ENCODE measurements around the gene ADGRD1.

The ADGRD1 gene

DNA sequence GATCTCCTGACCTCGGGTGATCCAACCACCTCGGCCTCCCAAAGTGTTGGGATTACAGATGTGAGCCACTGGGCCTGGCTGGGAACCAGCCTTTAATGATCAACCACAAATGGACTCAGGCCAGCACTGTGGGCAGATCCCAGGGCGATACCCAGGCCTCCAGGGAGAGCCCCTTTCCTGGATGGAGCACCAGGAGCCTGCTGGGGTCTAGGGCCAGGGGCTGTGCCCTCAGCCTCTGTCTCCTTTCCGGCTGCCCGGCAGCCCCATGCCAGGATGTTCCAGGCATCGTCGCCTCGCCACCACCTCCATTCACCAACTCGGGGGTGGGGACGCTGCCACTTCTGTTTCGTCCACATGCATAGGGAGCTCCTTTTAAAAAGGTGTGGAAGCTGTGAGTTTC, 2.3 kb downstream of the ADGRD1 start:
- H3K14ac ChIP-seq (ENCODE audit: low read length), result no peak overlapping the region
- H3K79me1 ChIP-seq (ENCODE audit: low read length), result peaks cover 2% of the 10 kb centered on the region
- no peaks in the 10 kb centered on the region for H3K27me3 ChIP-seq (ENCODE audit: insufficient read depth, low read length)
- H2BK12ac ChIP-seq (ENCODE audit: low read length), result no peak overlapping the region
- H3K79me2 ChIP-seq (ENCODE audit: control insufficient read depth, insufficient read depth, low read length, poor library complexity), result no peaks in the 10 kb centered on the region
- no peak overlapping the region for H4K91ac ChIP-seq (ENCODE audit: low read depth, low read length)
- no peak overlapping the region for H3K18ac ChIP-seq (ENCODE audit: low read length)
- H3K9ac ChIP-seq (ENCODE audit: low read length), result no peak overlapping the region
- no peak overlapping the region for H2AK5ac ChIP-seq (ENCODE audit: low read length)
- no peaks in the 10 kb centered on the region for H3K36me3 ChIP-seq (ENCODE audit: control insufficient read depth in 1 of 2, insufficient read depth in 2 of 2, low read length in 2 of 2)
- H3K9me3 ChIP-seq (ENCODE audit: insufficient read depth, low read depth, low read length), result peaks cover 5% of the 10 kb centered on the region
- peaks cover 16 to 22% of the 10 kb centered on the region in 2 experiments for H3K4me1 ChIP-seq (ENCODE audit: control insufficient read depth in 1 of 2, insufficient read depth in 2 of 2, low read length in 2 of 2)
- H3K27ac ChIP-seq (ENCODE audit: low read depth, low read length), result no peak overlapping the region
- no peak overlapping the region for H2AFZ ChIP-seq (ENCODE audit: insufficient read depth, low read length, poor library complexity)
- no peak overlapping the region for H3K4ac ChIP-seq (ENCODE audit: low read depth, low read length)
- H3K23ac ChIP-seq (ENCODE audit: low read length), result no peak overlapping the region
- H4K8ac ChIP-seq (ENCODE audit: low read depth, low read length), result no peak overlapping the region
- no peak for DNase-seq
- no peak overlapping the region for H2BK120ac ChIP-seq (ENCODE audit: insufficient read depth, low read length, poor library complexity)
- H2BK5ac ChIP-seq (ENCODE audit: low read depth, low read length, poor library complexity), result no peak overlapping the region
- no peak overlapping the region for H3K4me2 ChIP-seq (ENCODE audit: low read length)
- no CpG with 5 or more reads among the region's 11 CpGs for WGBS (ENCODE audit: extremely low coverage, insufficient coverage, insufficient read length)
- no peak overlapping the region for H3K4me3 ChIP-seq (ENCODE audit: low read depth, low read length)
- H4K12ac ChIP-seq (ENCODE audit: low read depth, low read length), result no peak overlapping the region

- Histone ChIP-seq H3K18ac (ENCODE audit: low read length) (no peak overlapping the region), H3K14ac (ENCODE audit: low read length) (no peak overlapping the region), H3K36me3 (ENCODE audit: control insufficient read depth in 1 of 2, insufficient read depth in 2 of 2, low read length in 2 of 2) (no peaks in the 10 kb centered on the region), H4K12ac (ENCODE audit: low read depth, low read length) (no peak overlapping the region), H3K9ac (ENCODE audit: low read length) (no peak overlapping the region), H2AFZ (ENCODE audit: insufficient read depth, low read length, poor library complexity) (no peak overlapping the region), H2BK12ac (ENCODE audit: low read length) (no peak overlapping the region), H3K9me3 (ENCODE audit: insufficient read depth, low read depth, low read length) (peaks cover 5% of the 10 kb centered on the region), H2BK5ac (ENCODE audit: low read depth, low read length, poor library complexity) (no peak overlapping the region), H3K79me1 (ENCODE audit: low read length) (peaks cover 2% of the 10 kb centered on the region), H4K8ac (ENCODE audit: low read depth, low read length) (no peak overlapping the region), H3K79me2 (ENCODE audit: control insufficient read depth, insufficient read depth, low read length, poor library complexity) (no peaks in the 10 kb centered on the region), H3K4ac (ENCODE audit: low read depth, low read length) (no peak overlapping the region), H3K23ac (ENCODE audit: low read length) (peak overlapping the region; percentile 41), H3K4me3 (ENCODE audit: low read depth, low read length) (no peak overlapping the region), H3K27ac (ENCODE audit: low read depth, low read length) (no peak overlapping the region), H3K4me2 (ENCODE audit: low read length) (no peak overlapping the region), H3K4me1 (ENCODE audit: control insufficient read depth in 1 of 2, insufficient read depth in 2 of 2, low read length in 2 of 2) (peaks cover 12 to 19% of the 10 kb centered on the region in 2 experiments), H4K91ac (ENCODE audit: low read depth, low read length) (no peak overlapping the region), H2AK5ac (ENCODE audit: low read length) (no peak overlapping the region), H2BK120ac (ENCODE audit: insufficient read depth, low read length, poor library complexity) (no peak overlapping the region), H3K27me3 (ENCODE audit: insufficient read depth, low read length) (no peaks in the 10 kb centered on the region)
- DNase-seq, result no peak
- no CpG with 5 or more reads among the region's 14 CpGs for WGBS (ENCODE audit: extremely low coverage, insufficient coverage, insufficient read length)
Observed at GRCh38 chr12:130956456-130957303, 3.0 kb downstream of the ADGRD1 start.

DNA sequence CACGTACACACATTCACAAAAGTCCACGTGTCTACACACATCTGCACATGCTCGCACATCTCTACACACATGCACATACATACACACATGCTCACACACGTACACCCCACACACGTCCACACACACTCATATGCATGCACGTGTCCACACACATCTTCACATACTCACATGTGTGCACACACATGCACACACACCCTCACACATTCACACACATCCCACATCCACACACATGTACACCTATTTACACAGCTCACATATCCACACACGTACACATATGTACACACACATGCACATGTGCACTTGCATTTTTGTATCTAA, 3.6 kb downstream of the ADGRD1 start:
- H3K27ac ChIP-seq (ENCODE audit: low read depth, low read length), result no peak overlapping the region
- no peaks in the 10 kb centered on the region for H3K36me3 ChIP-seq (ENCODE audit: control insufficient read depth in 1 of 2, insufficient read depth in 2 of 2, low read length in 2 of 2)
- H2AK5ac ChIP-seq (ENCODE audit: low read length), result no peak overlapping the region
- no peak overlapping the region for H2AFZ ChIP-seq (ENCODE audit: insufficient read depth, low read length, poor library complexity)
- no peak overlapping the region for H4K8ac ChIP-seq (ENCODE audit: low read depth, low read length)
- H2BK12ac ChIP-seq (ENCODE audit: low read length), result no peak overlapping the region
- DNase-seq, result no peak
- no peak overlapping the region for H3K9ac ChIP-seq (ENCODE audit: low read length)
- no peak overlapping the region for H2BK120ac ChIP-seq (ENCODE audit: insufficient read depth, low read length, poor library complexity)
- H3K4ac ChIP-seq (ENCODE audit: low read depth, low read length), result no peak overlapping the region
- H3K9me3 ChIP-seq (ENCODE audit: insufficient read depth, low read depth, low read length), result peaks cover 8% of the 10 kb centered on the region
- H4K12ac ChIP-seq (ENCODE audit: low read depth, low read length), result no peak overlapping the region
- no peak overlapping the region for H3K4me2 ChIP-seq (ENCODE audit: low read length)
- H3K18ac ChIP-seq (ENCODE audit: low read length), result no peak overlapping the region
- H3K79me2 ChIP-seq (ENCODE audit: control insufficient read depth, insufficient read depth, low read length, poor library complexity), result no peaks in the 10 kb centered on the region
- peaks cover 12 to 14% of the 10 kb centered on the region in 2 experiments for H3K4me1 ChIP-seq (ENCODE audit: control insufficient read depth in 1 of 2, insufficient read depth in 2 of 2, low read length in 2 of 2)
- H3K4me3 ChIP-seq (ENCODE audit: low read depth, low read length), result no peak overlapping the region
- no peak overlapping the region for H4K91ac ChIP-seq (ENCODE audit: low read depth, low read length)
- H3K23ac ChIP-seq (ENCODE audit: low read length), result no peak overlapping the region
- WGBS (ENCODE audit: extremely low coverage, insufficient coverage, insufficient read length), result no CpG with 5 or more reads among the region's 7 CpGs
- no peak overlapping the region for H2BK5ac ChIP-seq (ENCODE audit: low read depth, low read length, poor library complexity)
- no peaks in the 10 kb centered on the region for H3K27me3 ChIP-seq (ENCODE audit: insufficient read depth, low read length)
- no peak overlapping the region for H3K14ac ChIP-seq (ENCODE audit: low read length)
- peaks cover 2% of the 10 kb centered on the region for H3K79me1 ChIP-seq (ENCODE audit: low read length)

GRCh38 chr12:130958557-130959140, 4.9 kb downstream of the ADGRD1 start:
- Histone ChIP-seq H4K91ac (ENCODE audit: low read depth, low read length) (no peak overlapping the region), H3K23ac (ENCODE audit: low read length) (no peak overlapping the region), H2BK12ac (ENCODE audit: low read length) (no peak overlapping the region), H2AFZ (ENCODE audit: insufficient read depth, low read length, poor library complexity) (no peak overlapping the region), H2BK5ac (ENCODE audit: low read depth, low read length, poor library complexity) (no peak overlapping the region), H3K4ac (ENCODE audit: low read depth, low read length) (no peak overlapping the region), H3K79me1 (ENCODE audit: low read length) (peaks cover 2% of the 10 kb centered on the region), H3K27ac (ENCODE audit: low read depth, low read length) (no peak overlapping the region), H3K14ac (ENCODE audit: low read length) (no peak overlapping the region), H3K79me2 (ENCODE audit: control insufficient read depth, insufficient read depth, low read length, poor library complexity) (no peaks in the 10 kb centered on the region), H3K4me3 (ENCODE audit: low read depth, low read length) (no peak overlapping the region), H3K9ac (ENCODE audit: low read length) (no peak overlapping the region), H3K36me3 (ENCODE audit: control insufficient read depth in 1 of 2, insufficient read depth in 2 of 2, low read length in 2 of 2) (no peaks in the 10 kb centered on the region), H3K4me2 (ENCODE audit: low read length) (no peak overlapping the region), H3K4me1 (ENCODE audit: control insufficient read depth in 1 of 2, insufficient read depth in 2 of 2, low read length in 2 of 2) (peaks cover 7 to 9% of the 10 kb centered on the region in 2 experiments), H4K12ac (ENCODE audit: low read depth, low read length) (no peak overlapping the region), H3K9me3 (ENCODE audit: insufficient read depth, low read depth, low read length) (peaks cover 8% of the 10 kb centered on the region), H4K8ac (ENCODE audit: low read depth, low read length) (no peak overlapping the region), H2BK120ac (ENCODE audit: insufficient read depth, low read length, poor library complexity) (no peak overlapping the region), H3K18ac (ENCODE audit: low read length) (no peak overlapping the region), H3K27me3 (ENCODE audit: insufficient read depth, low read length) (no peaks in the 10 kb centered on the region), H2AK5ac (ENCODE audit: low read length) (no peak overlapping the region)
- DNase-seq, result no peak
- WGBS (ENCODE audit: extremely low coverage, insufficient coverage, insufficient read length), result no CpG with 5 or more reads among the region's 26 CpGs

All from trophoblast cell (in vitro differentiated cells and primary cell).